Testis (tissue), 2 donors: Measurements from ENCODE around the gene NCBP2.

Experiments used
- CTCF ChIP-seq, 3 experiments: fragments of 450-650 bp in 2 of 3; fragments of 200-600 bp in 1 of 3; sonication (generic) in 1 of 3; IDR thresholded peaks; one replicate each; pipeline ENCODE4 v1.5.1; 2016 to 2019; ENCODE audit warnings: antibody characterized with exemption in 3 of 3, mild to moderate bottlenecking in 2 of 3, moderate library complexity in 1 of 3
- POLR2A ChIP-seq: fragments of 450-650 bp; IDR thresholded peaks from one replicate; pipeline ENCODE4 v1.6.1; 2017; ENCODE audit warnings: antibody characterized with exemption, mild to moderate bottlenecking, moderate library complexity

GRCh38 chr3:196938576-196938975 lies 3.8 kb downstream of the NCBP2 start:
- no peak for TF ChIP-seq CTCF (IDR thresholded peaks at IDR 0.05)
- no peak for TF ChIP-seq POLR2A
